PC-3 (cell line): ENCODE results near the gene DENND4B.

Experiments used
- CTCF ChIP-seq: fragments of 300-600 bp; sonication (generic); conservative IDR thresholded peaks from 2 replicates; pipeline ENCODE4 v1.5.1; 2017; ENCODE audit warnings: antibody characterized with exemption, low read depth, mild to moderate bottlenecking, low read length
- EZH2 ChIP-seq: fragments of 300-600 bp; sonication (generic); IDR thresholded peaks from one replicate; pipeline ENCODE4 v1.6.1; 2017; ENCODE audit warnings: antibody characterized with exemption, mild to moderate bottlenecking, low read length; ENCODE audit not compliant: unreplicated experiment

DNA sequence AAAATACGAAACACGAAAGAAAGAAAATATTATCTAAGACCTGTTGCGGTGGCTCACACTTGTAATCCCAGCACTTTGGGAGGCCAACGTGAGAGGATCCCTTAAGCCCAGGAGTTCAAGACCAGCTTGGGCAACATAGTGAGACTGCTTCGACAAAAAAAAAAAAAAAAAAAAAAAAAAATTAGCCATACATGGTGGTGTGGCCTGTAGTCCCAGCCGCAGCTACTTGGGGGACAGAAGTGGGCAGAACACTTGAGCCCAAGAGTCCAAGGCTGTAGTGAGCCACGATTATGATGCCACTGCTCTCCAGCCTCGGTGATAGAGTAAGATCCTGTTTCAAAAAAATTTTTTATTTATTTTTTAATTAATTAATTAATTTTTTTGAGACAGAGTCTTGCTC, 41.1 kb upstream of the DENND4B start:
- TF ChIP-seq CTCF, result no peak
- no peak for TF ChIP-seq EZH2
